Measurements from ENCODE around the gene TEP1. TPM values are rescaled to one million over a fixed set of nuclear protein-coding genes. Genes with fewer than 3 reads are reported as not detected.
"Not testable (repeated sequence)": the region's sequence is repeated elsewhere in the genome, so short reads cannot be mapped to it uniquely, and the experiment has no call there.

The TEP1 gene
- total RNA-seq = 10 to 100 TPM in 4 of 8 experiments, 1 to 10 TPM in 4; 4.6 to 46.8 (median 11.7) TPM

DNA sequence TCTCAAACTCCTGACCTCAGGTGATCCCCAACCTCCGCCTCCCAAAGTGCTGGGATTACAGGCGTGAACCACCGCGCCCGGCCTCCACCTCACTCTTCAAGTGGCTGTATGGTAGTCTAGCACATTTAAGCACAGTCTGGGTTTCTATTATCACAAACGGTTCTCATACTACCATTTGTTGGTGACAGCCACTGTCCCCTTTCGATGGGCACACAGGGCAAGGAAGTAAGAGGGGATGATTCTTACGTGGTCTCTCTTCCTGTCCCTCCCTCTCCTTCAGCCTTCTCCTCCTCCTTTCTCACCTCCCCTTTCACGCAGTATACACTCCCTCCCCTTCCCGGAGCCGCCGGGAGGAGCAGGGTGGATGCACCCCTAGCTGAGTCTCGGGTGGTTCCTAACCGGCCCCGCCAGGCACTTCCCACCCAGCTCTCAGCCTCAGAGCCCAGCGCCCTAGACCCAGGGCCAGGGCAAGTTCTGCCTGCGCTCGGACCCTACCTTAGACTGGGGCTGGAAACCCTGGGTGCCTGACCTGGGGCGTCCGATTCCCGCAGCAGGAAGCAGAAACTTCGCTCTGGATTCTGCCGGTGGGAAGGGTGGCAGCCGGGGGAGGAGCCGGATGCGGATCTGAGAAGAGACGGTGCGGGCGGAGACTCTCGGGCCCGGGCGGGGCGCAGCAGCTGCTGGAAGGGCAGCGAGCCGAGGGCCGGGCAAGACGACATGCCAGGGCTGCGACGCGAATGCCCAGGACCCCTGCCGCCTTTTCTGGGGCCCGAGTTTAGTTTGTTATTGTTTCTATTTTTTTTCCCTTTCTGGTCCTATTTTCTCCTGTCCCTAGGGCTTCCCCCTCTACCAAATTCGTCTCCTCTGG, at the start of gene TEP1:
TEP1 (minus strand) TSS at position 626 of the 868 bp plus-strand sequence. CDS start 5,062 bp downstream, outside the sequence.
- Histone ChIP-seq H3K27ac (peak within 1 kb of the TSS; percentile 62 to 73), H3K4me1 (replicated peaks in 1 of 2) (peaks cover 3 to 4% of the 10 kb centered on the region in 2 donors), H3K4me3 (peak within 1 kb of the TSS; percentile 68 to 92 (median 84))
- WGBS, 10 experiments = 0 to 7% (median 1%) methylated on average over 3 to 17 of the region's 43 CpGs; no CpG with 5 or more reads in 2 of the 10 experiments
- peak; percentile 82 to 96 (median 94) for ATAC-seq (replicated peaks in 6 of 8)
- in situ Hi-C loops (cut with MboI; ENCODE audit: low pct_unique_long_range_greater_than_20kb in 2 of 9, low sequenced_read_pairs in 9 of 9, unreplicated experiment in 9 of 9) = no loop called here

DNA sequence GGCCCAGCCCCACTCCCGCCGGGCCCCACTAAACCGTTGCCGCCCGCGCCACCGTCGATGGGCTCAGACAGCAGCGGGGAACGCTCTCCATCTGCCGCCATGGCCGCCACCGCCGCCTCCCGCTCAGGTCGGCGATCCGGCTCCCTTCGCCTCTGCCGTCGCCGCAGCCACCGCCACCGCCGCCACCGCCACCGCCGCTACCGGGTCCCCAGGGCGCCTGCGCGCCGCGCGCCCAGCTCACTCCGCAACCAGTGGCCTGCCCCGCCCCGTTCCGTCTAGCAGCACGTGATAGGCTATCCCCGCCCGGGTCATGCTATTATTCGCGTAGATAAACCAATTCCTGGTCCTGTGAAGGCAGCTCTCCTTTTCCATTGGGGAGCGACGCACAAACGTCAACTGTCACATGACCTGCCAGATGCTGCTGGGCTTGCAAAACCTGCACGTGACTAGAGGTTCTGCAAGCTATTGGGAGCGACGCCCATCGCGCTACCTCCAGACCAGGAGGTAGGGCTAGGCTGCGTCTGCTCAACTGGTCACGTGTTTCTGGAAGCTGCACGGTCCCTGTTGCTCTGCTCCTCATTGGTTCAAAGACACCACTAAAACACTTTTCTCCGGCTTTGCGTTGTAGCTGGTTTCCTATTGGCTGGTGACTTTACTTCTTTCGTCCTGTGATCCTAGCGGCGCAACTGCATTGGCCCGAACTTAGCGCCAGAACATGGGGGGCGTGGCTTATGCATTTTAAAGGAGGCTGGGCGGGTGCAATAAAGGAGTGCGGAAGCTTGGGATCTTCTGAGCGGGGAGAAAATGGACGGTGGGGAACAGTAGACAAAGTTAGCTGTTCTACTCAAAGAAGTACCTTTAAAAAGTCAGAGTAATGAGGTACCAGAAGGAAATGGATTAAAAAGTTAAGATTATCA, 48.2 kb upstream of the TEP1 start, which contains the start of gene PIP4P1:
PIP4P1 (minus strand) TSS at position 210 of the 917 bp plus-strand sequence; CDS start at position 101, 109 bp downstream.
- in situ Hi-C loops (cut with MboI; ENCODE audit: low pct_unique_long_range_greater_than_20kb in 2 of 9, low sequenced_read_pairs in 9 of 9, unreplicated experiment in 9 of 9) = loop anchor here in 2 of 9 experiments (25.0 kb wide), 1 partner anchor 124 kb away; the partner anchor contains the start of genes CCNB1IP1 (in 2 of the 2) and PARP2 (in 2 of the 2)
- Histone ChIP-seq H3K4me3 (peak within 1 kb of the TSS; percentile 56 to 88 (median 70)), H3K4me1 (replicated peaks in 1 of 2) (peaks cover 9 to 12% of the 10 kb centered on the region in 2 donors), H3K27ac (peak within 1 kb of the TSS; percentile 82 to 93)
- ATAC-seq (replicated peaks in 6 of 8) = peak; percentile 91 to 97 (median 97)
- WGBS, 10 experiments = 0 to 11% (median 0%) methylated on average over 1 to 22 of the region's 67 CpGs; no CpG with 5 or more reads in 2 of the 10 experiments

GRCh38 chr14:20460458-20461224, 47.3 kb upstream of the TEP1 start:
- peak overlapping the region; percentile 56 to 88 (median 70) for H3K4me3 ChIP-seq
- H3K4me1 ChIP-seq (replicated peaks in 1 of 2) = peaks cover 13 to 17% of the 10 kb centered on the region in 2 donors
- in situ Hi-C loops (cut with MboI; ENCODE audit: low pct_unique_long_range_greater_than_20kb in 2 of 9, low sequenced_read_pairs in 9 of 9, unreplicated experiment in 9 of 9) = loop anchor here in 2 of 9 experiments (25.0 kb wide), 1 partner anchor 123 kb away; the partner anchor contains the start of genes CCNB1IP1 (in 2 of the 2) and PARP2 (in 2 of the 2)
- ATAC-seq (replicated peaks in 6 of 8) = peak in 6 of 8 experiments; percentile 0 to 13 (median 6)
- H3K27ac ChIP-seq = peak overlapping the region; percentile 82 to 93
- 0 to 50% (median 14%) methylated on average over 1 to 7 of the region's 32 CpGs; no CpG with 5 or more reads in 4 of the 10 experiments for WGBS, 10 experiments

GRCh38 chr14:20458031-20458789, 44.9 kb upstream of the TEP1 start:
- Histone ChIP-seq H3K4me3 (no peak overlapping the region), H3K4me1 (replicated peaks in 1 of 2) (peaks cover 19 to 23% of the 10 kb centered on the region in 2 donors), H3K27ac (no peak overlapping the region)
- ATAC-seq (replicated peaks in 6 of 8) = no peak
- in situ Hi-C loops (cut with MboI; ENCODE audit: low pct_unique_long_range_greater_than_20kb in 2 of 9, low sequenced_read_pairs in 9 of 9, unreplicated experiment in 9 of 9) = loop anchor here in 2 of 9 experiments (25.0 kb wide), 1 partner anchor 121 kb away; the partner anchor contains the start of genes CCNB1IP1 (in 2 of the 2) and PARP2 (in 2 of the 2)
- WGBS, 10 experiments = 80 to 100% (median 89%) methylated on average over 3 to 6 of the region's 8 CpGs; no CpG with 5 or more reads in 3 of the 10 experiments

GRCh38 chr14:20456971-20457370, 43.7 kb upstream of the TEP1 start:
- 50 to 97% (median 89%) methylated on average over 2 to 9 of the region's 13 CpGs; no CpG with 5 or more reads in 3 of the 10 experiments for WGBS, 10 experiments
- in situ Hi-C loops (cut with MboI; ENCODE audit: low pct_unique_long_range_greater_than_20kb in 2 of 9, low sequenced_read_pairs in 9 of 9, unreplicated experiment in 9 of 9) = loop anchor here in 2 of 9 experiments (25.0 kb wide), 1 partner anchor 120 kb away; the partner anchor contains the start of genes CCNB1IP1 (in 2 of the 2) and PARP2 (in 2 of the 2)
- ATAC-seq (replicated peaks in 6 of 8) = no peak
- H3K4me3 ChIP-seq = peak overlapping the region in 1 of 5 donors; percentile 97
- peaks cover 19% of the 10 kb centered on the region in 2 donors for H3K4me1 ChIP-seq (replicated peaks in 1 of 2)
- no peak overlapping the region for H3K27ac ChIP-seq

DNA sequence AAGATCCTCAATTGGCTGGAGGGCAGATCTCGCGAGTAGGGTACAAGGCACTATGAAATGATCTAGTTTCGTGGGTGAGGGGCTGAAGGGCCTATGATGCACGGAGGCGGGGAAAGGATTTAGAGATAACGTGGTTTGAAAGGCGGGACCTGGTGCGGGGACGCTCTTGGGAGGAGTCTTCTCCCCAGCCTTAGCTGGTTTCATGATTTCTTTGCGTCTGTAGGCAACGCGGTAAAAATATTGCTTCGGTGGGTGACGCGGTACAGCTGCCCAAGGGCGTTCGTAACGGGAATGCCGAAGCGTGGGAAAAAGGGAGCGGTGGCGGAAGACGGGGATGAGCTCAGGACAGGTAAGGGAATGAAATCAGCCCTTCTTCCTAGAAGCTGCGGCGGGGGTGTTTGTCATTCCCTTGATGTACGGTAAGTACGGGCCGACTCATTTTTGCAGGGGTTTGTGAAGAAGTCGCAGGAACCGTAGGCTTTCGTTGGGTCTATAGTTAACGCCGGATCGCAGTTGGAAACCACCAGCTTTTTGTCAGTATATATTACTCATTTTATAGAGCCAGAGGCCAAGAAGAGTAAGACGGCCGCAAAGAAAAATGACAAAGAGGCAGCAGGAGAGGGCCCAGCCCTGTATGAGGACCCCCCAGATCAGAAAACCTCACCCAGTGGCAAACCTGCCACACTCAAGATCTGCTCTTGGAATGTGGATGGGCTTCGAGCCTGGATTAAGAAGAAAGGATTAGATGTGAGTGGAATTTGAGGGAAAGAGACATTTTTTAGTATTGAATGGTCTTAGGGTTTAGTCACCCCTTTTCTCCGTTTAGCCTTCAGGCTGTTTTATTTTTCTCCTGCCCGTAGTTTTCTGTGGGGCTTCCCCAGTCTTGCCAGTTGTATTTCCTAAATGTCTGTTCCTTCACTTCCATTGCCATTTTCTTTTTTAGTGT, 42.3 kb upstream of the TEP1 start:
- in situ Hi-C loops (cut with MboI; ENCODE audit: low pct_unique_long_range_greater_than_20kb in 2 of 9, low sequenced_read_pairs in 9 of 9, unreplicated experiment in 9 of 9) = loop anchor here in 2 of 9 experiments (25.0 kb wide), 1 partner anchor 118 kb away; the partner anchor contains the start of genes CCNB1IP1 (in 2 of the 2) and PARP2 (in 2 of the 2)
- peaks cover 19% of the 10 kb centered on the region in 2 donors for H3K4me1 ChIP-seq (replicated peaks in 1 of 2)
- peak overlapping the region; percentile 57 to 97 (median 67) for H3K4me3 ChIP-seq
- ATAC-seq (replicated peaks in 6 of 8) = peak; percentile 46 to 73 (median 58)
- H3K27ac ChIP-seq = peak overlapping the region; percentile 98 to 99
- 0 to 7% (median 2%) methylated on average over 2 to 33 of the region's 39 CpGs; no CpG with 5 or more reads in 1 of the 10 experiments for WGBS, 10 experiments

GRCh38 chr14:20454516-20455354, 41.4 kb upstream of the TEP1 start, which contains the start of the genes APEX1 and OSGEP:
Gene APEX1, plus strand, starts transcription at chr14:20455226. Its CDS starts 420 bp downstream, at chr14:20455646.
Gene OSGEP, minus strand, starts transcription at chr14:20454812. Its CDS starts 129 bp downstream, at chr14:20454683.
- peak; percentile 80 to 90 (median 88) for ATAC-seq (replicated peaks in 6 of 8)
- peak within 1 kb of the TSS; percentile 57 to 97 (median 67) for H3K4me3 ChIP-seq
- peak within 1 kb of the TSS; percentile 98 to 99 for H3K27ac ChIP-seq
- H3K4me1 ChIP-seq (replicated peaks in 1 of 2) = peaks cover 10 to 12% of the 10 kb centered on the region in 2 donors
- in situ Hi-C loops (cut with MboI; ENCODE audit: low pct_unique_long_range_greater_than_20kb in 2 of 9, low sequenced_read_pairs in 9 of 9, unreplicated experiment in 9 of 9) = loop anchor here in 2 of 9 experiments (25.0 kb wide), 1 partner anchor 117 kb away; the partner anchor contains the start of genes CCNB1IP1 (in 2 of the 2) and PARP2 (in 2 of the 2)
- WGBS, 10 experiments = 0 to 1% (median 0%) methylated on average over 3 to 24 of the region's 56 CpGs; no CpG with 5 or more reads in 3 of the 10 experiments

DNA sequence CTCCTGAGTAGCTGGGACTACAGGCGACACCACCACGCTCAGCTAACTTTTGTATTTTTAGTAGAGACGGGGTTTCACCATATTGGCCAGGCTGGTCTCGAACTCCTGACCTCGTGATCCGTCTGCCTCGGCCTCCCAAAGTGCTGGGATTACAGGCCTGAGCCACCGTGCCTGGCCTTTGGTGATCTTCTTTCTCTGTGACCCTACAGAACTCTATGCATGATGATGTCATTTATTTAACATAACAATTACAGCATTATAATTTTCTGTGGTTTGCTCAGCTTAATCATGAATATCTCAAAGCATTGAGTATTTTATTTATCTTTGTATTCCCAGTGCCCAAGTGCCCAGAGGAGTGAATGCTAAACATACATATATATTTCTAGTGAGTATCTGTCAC, 39.5 kb upstream of the TEP1 start:
- WGBS, 10 experiments = 50 to 100% (median 83%) methylated on average over 1 to 8 of the region's 8 CpGs; no CpG with 5 or more reads in 4 of the 10 experiments
- peaks cover 10 to 12% of the 10 kb centered on the region in 2 donors for H3K4me1 ChIP-seq (replicated peaks in 1 of 2)
- not testable (repeated sequence) for H3K4me3 ChIP-seq; H3K27ac ChIP-seq; ATAC-seq (replicated peaks in 6 of 8)
- in situ Hi-C loops (cut with MboI; ENCODE audit: low pct_unique_long_range_greater_than_20kb in 2 of 9, low sequenced_read_pairs in 9 of 9, unreplicated experiment in 9 of 9) = loop anchor here in 2 of 9 experiments (25.0 kb wide), 1 partner anchor 116 kb away; the partner anchor contains the start of genes CCNB1IP1 (in 2 of the 2) and PARP2 (in 2 of the 2)

DNA sequence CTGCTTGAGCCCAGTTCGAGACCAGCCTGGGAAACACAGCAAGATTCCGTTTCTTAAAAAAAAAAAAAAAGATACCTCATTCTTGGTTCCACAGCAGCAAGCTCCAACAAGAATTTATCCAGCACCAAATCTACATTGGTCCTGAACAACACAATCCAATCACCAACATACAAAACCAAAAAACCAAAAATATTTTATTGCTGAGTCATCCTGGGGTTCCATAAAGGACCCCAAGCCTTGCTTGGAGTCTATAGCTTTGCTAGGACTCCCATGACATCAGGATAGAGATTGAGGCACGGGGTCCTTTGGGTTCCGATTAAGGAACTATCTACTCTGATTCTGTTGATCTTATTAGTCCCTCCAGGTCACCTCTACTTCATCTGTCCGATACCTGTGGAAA, 33.6 kb upstream of the TEP1 start:
- no peak overlapping the region for H3K27ac ChIP-seq
- no peak overlapping the region for H3K4me3 ChIP-seq
- ATAC-seq (replicated peaks in 6 of 8) = no peak
- in situ Hi-C loops (cut with MboI; ENCODE audit: low pct_unique_long_range_greater_than_20kb in 2 of 9, low sequenced_read_pairs in 9 of 9, unreplicated experiment in 9 of 9) = no loop called here
- 82 to 100% (median 93%) methylated on average over 2 to 5 of the region's 5 CpGs; no CpG with 5 or more reads in 3 of the 10 experiments for WGBS, 10 experiments
- H3K4me1 ChIP-seq (replicated peaks in 1 of 2) = no peaks in the 10 kb centered on the region
